HCEC 1CT (cell line): Measurements from ENCODE around the gene MEGF9.
A peak's percentile ranks its signal among the peaks of the same experiment; 100 is the strongest.
"Not testable (repeated sequence)": the region's sequence is repeated elsewhere in the genome, so short reads cannot be mapped to it uniquely, and the experiment has no call there.

ENCODE experiments used
- DNase-seq: peaks from one replicate; pipeline ENCODE4 v3.0.0-alpha.2; 2017

MEGF9 gene

DNA sequence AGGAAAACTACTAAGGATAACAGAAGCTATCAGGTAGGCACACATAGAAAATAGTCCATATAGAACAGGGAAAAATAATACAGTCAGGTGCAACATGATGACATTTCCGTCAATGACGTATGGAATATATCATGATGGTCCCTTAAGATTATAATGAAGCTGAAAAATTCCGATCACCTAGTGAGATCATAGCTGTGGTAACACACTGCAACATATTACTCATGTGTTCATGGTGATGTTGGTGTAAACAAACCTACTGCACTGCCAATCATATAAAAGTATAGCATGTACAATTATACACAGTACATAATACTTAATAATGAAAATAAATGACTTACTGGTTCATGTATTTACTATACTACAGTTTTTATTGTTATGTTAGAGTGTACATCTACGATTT, 60.0 kb downstream of the MEGF9 start:
- DNase-seq = peak; percentile 8

DNA sequence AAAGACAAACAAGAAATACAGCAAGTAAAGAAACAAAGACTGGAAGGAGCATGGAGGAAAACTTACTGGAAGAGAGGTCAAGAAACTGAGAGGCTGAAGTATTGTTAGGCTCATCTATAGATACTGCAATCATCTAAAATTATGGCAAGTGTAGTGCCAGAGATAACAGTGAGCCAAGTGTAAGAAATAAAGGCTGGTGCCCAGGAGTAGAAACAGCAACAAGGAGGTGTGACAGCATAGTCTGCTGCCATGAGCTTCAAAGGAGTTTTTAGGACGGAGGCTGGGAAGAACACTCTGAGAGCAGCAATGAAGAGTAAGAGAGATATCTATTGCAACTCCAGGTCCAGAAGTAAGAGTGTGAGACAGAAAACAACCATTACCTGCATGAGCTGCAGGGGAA, 60.5 kb downstream of the MEGF9 start:
- no peak for DNase-seq

DNA sequence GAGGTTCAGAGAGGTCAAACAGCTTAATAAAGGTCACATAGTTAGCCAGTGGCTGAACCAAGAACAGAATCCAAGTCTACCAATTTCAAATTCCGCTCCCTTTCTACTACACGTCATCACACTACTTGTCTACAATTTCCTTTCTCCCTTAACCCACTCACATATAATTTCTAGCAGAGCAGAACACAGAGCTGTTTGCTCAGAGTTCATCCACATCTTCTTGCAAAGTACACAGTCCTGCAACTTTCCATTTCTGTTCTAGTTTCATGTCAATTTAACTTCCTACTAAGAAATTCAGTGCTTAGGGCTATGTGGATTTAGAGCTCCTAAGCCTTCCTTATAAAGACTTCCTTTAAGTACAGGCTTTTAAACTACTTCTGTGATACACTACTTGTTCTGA, 61.3 kb downstream of the MEGF9 start:
- no peak for DNase-seq

DNA sequence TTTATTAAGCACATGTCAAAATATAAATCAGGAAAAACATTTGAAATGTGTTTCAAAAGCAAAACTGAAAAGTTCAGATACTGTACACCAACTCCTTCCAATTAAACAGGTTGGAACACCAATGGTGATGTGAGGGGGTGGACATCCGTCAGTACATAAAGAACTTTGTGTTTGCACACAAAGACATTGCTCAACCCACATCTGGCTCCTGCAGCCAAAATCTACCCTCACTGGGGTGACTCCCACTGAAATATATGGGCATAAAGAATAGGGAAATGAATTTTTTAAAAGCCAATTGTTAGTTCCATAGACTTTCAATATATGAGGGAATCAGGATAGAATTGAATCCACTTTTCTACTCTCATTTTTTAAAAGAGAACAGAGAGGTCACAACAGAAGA, 63.9 kb downstream of the MEGF9 start:
- DNase-seq = peak; percentile 13

DNA sequence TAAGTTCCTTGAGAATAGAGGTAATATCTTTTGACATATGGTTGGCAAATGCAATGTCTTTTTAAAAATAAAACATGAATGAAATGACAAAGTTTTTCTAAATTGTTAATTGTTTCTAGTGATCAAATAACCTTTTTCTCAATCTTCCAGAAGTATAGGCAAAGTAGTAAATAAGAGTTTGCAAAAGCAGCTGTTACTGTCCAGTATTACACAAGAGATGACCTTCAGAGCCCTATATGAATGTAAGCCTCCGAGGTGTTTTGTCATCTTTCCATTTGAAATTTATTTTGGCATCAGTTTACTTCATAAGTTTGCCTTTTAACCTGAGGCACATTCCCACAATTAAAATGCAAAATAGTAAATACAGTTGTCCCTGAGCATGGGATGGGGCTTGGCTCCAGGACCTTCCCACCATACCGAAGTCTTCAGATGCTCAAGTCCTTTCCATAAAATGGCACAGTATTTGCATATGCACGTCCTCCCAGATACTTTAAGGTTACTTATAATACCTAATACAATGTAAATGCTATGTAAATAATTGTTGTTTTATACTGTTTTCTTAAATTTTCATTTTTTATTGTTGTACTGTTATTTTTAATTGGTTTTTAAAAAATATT, 65.6 kb downstream of the MEGF9 start:
- DNase-seq = no peak

DNA sequence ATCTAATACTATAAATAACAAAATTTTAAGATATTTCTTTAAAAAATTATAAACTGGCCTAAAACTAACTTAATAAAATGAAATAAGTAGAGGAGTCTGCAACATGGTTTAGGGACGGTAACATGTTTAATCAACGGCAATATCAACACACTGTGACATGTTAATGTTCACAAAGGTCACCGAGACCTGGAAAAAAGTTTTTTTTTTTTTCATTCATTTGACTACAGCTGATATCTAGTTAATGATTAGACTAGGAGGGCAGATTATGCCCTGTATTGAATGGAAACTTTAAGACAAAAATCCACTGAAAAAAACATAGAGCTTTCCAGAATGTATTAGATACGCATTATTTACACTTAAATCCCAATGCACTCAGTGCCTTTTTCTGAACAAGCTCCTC, 67.3 kb downstream of the MEGF9 start:
- DNase-seq = no peak

DNA sequence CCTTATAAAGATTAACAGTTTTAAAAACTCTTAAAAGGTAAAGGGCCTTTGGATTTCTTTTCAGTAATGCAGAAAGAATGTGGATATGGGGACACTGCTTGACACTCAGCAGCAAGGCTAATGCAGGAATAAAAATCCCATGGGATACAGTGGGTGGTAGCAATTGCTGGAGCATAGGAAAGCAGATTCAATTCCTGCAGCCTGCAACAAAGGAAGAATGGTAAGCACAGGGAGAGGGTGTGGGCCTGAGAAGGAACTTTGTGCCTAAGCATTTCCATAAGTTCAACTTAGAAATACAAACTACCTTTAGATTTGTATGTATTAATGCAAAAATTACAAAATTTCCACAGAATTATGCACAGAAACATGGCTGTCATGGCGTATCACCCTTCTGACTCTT, 68.5 kb downstream of the MEGF9 start:
- no peak for DNase-seq

DNA sequence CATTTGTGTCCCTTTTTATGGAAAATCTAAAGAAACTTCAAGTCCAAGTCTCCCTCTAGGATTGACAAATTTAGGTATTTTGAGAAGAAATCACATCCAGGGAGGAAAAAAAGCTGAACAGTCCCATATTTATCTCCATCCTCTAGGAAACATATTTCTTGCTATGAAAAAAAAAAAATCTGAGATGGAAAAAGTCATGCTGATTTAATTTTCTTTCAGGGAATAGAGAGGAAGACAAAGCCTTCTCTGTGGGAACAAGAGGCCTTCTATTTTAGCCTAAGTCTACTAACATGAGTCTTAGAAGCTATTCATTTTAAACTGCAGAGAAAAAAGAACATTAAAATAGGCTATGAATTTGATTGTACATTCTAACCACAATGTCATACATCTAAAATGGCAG, 71.2 kb downstream of the MEGF9 start:
- DNase-seq = no peak

DNA sequence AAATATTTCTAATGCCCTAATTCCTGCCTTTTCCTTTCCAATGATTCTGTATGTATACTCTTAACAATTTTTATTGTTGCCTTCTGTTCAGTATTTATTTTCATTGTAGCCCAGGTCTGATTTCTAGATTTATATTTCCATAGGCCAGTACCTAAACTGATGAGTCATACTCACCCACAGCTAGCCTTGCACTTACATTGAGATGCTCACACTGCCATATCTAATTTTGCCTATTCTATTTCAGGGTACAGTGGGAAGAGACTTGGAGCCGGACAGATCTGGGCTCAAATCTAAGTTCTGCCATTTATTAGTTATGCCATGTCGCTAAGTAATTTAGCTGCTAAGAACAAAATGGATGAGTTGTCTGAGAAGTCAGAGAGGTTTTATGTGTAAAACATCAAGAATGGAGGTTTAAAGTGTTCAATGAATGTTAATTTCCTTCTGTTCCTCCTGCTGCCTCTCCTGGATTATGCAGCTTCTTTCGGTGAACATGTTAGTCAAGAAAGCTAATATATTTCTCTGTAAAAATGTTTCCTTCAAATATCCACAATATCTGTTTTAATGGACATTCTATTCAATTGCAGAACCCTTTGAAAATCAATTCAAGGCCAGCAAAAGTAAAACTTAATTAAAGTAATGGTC, 72.0 kb downstream of the MEGF9 start:
- DNase-seq = no peak

DNA sequence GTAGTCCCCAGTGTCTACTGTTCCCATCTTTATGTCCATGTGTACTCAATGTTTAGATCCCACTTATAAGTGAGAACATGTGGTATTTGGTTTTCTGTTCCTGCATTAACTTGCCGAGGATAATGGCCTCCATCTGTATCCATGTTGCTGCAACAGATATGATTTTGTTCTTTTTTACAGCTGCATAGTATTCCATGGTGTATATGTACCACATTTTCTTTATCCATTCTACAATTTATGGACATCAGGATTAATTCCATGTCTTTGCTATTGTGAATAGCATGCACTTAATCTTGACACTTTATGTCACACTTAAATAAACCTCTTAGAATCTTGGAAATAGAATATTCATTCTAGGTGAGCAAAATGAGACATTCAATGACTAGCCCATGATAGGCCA, 73.4 kb downstream of the MEGF9 start:
- DNase-seq = not testable (repeated sequence)

DNA sequence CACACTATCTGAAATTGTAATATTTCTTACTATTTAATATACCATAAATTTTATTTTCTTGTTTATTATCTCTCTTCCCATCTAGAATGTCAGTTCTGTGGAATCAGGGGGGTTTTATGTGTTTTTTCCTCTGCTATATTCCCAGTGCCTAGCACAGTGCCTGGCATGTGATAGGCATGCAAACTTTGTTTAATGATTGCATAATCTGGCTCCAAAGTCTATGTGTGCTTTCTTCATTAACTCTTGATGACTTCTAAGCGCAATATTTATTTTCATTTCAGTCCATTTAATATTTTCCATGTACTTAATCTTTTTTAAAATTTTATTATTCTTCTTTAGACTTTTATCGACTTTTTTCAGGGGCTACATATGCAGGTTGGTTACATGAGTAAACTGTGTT, 73.9 kb downstream of the MEGF9 start:
- no peak for DNase-seq

DNA sequence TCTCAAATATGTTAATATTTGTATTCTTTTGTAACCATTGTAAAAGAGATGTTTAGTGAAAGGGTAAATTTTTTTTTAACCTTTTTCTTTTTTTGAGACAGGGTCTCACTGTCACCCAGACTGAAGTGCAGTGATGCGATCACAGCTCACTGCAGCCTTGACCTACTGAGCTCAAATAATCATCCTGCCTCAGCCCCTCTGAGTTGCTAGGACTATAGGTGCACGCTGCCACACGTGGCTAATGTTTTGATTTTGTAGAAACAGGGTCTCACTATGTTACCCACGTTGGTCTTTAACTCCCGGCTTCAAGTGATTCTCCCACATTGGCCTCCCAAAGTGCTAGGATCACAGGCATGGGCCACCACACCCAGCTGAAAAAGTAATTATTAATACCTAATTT, 76.4 kb downstream of the MEGF9 start:
- DNase-seq = no peak

DNA sequence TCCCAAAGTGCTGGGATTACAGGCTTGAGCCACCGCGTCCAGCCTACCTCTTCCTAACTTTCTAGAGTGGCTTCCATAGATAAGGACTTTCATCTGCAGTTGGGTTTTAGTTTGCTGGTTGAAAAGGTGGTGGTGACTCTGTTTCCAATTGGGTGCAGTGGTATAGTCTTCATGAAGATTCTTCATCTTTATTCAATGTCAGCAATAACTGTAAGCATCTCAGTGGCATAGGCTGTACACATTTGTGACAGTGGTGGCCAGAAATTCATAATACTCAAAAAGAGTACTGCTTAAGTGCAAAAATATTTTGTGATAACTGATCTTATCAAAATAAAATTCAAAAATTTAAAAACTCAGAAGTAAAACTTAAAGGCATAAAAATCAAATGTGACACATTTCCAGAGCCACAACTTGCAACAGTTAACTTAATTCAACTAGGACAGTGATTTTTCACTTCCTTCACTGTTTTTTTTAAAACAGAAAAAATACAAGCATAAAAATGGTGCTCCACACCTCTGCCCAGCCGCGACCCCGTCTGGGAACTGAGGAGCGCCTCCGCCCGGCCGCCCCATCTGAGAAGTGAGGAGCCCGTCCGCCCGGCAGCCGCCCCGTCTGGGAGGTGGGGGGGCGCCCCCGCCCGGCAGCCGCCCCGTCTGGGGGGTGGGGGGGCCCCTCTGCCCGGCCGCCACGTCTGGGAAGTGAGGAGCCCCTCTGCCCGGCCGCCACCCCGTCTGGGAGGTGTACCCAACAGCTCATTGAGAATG, 77.9 kb downstream of the MEGF9 start:
- no peak for DNase-seq

DNA sequence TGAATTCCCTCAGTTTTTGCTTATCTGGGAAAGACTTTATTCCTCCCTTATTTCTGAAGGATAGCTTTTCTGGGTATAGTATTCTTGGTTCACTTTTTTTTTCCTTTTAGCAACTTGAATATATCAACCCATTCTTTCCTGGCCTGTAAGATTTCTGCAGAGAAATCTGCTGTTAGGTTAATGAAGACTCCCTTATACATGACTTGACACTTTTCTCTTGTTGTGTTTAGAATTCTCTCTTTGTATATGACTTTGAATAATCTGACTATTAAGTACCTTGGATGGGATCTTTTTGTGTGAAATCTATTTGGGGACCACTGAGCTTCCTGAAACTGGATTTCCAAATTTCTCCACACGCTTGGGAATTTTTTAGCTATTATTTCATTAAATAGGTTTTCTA, 79.3 kb downstream of the MEGF9 start:
- no peak for DNase-seq

DNA sequence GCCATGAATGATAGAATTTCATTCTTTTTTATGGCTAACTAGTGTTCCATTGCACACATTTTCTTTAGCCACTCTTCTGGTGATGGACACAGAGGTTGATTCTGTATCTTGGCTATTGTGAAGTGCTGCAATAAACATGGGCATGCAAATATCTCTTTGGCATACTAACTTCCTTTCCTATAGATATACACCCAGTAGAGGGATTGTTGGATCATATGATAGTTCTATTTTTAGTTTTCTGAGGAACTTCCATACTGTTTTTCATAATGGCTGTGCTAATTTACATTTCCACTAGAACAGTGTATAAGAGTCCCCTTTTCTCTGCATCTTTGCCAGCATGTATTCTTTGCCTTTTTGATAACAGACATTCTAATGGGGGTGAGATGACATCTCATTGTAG, 83.9 kb downstream of the MEGF9 start:
- no peak for DNase-seq

DNA sequence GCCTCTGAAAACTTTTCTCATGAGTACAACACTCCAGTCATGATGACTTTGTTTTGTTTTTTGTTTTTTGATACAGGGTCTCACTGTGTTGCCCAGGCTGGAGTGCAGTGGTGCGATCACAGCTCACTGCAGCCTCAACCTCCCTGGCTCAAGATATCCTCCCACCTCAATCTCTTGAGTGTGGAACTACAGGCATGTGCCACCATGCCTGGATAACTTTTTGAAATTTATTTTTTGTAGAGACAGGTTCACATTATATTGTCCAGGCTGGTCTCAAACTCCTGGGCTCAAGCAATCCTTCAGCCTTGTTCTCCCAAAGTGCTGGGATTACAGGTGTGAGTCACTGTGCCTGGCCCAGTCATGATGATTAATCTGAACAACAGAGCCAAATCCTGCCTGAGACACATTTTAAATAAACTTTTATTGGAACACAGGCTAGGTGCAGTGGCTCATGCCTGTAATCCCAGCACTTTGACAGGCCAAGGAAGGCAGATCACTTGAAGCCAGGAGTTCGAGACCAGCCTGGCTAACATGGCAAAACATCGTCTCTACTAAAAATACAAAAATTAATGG, 85.3 kb downstream of the MEGF9 start:
- DNase-seq = peak; percentile 75

DNA sequence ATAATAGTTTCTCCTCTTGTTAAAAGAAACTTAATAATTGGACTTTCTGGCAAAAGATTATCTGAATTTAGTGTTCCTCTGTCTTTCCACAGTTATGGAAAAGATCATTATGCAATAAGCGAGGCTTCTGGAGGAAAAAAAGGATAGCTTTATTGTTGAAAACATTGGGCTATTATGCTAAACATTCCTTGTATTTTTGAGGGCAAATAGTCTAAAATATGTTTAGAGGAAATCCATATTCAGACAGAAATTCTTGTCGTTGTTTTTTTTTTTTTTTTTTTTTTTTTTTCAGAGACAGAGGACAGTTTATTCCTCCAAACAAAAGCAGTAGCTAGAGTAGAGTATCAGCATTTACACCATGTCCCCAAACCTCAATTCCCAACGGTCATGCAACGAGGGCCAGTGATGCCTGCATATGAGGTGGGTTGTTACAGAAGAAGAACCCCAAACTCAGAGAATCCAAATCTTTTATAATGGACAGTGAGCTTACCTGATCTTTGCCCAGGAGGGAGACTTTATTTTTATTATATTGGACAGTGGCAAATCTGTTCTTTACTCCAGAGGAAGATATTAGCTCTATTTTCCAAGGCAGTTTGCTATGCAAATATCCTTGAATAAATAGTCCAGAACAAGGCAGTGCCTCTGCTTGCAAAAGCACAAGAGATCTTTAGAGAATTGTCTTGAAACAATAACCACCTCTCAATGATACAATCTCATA, 85.9 kb downstream of the MEGF9 start:
- no peak for DNase-seq

DNA sequence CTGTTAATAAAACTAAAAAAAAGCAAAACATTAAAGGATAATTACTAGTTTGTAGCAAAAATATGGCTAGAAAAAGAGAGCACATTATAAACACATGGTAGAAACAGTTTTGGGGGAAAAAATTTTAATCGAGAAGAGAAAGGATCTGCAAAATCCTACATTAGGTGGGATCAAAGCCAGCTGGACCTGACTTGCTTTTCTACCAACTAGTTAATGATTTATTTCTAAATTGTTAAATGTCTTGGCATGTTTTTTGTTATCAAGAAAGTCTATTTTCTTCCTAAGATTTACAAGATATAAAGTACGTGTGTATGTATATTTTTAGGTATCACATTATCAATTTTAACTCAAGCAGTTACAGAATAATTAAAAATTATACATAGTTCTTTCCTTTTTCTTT, 87.2 kb downstream of the MEGF9 start:
- DNase-seq = no peak

DNA sequence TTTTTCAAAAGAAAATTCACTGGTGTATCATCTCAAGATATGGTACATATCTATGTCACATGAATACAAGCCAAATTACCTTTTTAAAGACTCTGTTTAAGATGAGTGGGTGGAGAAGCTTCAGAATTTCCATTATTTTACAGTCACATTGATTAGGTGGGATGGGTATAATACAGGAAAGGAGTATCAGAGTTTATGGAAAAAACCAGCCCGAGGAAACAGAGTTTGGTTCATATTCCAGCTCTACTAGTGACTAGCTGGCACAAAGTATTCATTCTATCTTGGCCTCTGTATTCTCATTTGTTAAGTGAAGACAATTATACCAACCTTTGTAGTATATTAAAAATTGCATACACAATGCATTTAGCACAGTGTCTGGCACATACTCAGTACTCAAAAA, 87.8 kb downstream of the MEGF9 start:
- no peak for DNase-seq

DNA sequence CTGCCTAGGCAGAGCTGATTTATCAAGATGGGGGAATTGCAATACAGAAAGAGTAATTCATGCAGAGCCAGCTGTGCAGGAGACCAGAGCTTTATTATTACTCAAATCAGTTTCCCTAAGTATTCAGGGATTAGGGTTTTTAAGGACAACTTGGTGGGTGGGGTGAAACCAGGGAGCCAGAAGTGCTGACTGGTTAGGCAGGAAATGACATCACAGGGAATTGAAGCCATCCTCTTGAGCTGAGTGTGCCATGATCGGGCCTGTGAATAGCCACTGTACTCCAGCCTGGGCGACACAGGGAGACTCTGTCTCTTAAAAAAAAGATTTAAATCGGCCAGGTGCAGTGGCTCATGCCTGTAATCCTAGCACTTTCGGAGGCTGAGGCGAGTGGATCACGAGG, 89.0 kb downstream of the MEGF9 start:
- DNase-seq = peak; percentile 69

DNA sequence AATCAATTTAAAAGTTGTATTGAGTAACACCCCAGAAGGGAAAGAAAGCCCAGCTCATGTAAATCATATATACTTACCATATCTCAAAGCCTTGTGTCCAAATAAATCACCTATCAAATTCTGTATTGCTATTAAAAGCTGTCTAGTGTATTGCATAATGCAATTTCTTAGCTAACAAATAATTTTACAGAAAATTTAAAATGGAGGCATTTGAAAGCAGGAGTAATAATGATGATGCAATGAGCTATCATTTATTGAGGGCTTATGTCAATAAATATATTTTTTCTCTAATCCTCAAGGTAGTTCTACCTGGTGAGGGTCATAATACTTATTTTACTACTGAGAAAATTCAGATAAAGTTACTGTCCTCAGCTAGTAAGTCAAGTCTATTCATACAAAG, 91.5 kb downstream of the MEGF9 start:
- DNase-seq = no peak

DNA sequence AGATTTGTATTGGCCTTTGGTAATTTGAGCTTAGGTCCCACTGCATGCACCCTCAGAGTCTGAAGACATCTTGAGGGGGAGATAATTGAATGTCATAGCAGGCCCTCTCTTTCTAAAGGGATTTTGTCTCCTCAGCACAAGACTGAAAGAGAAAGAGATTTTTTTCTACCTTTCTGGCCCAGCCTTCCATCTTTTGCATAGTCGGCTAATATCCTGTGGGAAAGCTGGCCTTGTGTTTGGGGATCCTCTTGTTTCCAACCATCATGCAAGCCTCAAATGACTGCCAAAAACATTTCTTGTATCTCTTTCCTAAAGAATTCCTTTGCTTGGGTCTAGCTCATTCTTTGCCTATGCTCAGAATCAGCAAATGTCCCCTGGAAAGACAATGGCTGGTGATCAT, 92.3 kb downstream of the MEGF9 start:
- DNase-seq = no peak
